Measurements from ENCODE around the gene VSIG8. TPM values are rescaled to one million over a fixed set of nuclear protein-coding genes. Genes with fewer than 3 reads are reported as not detected.

The VSIG8 gene
- total and polyA plus RNA-seq, 2 of the 8 experiments (the other 6 are each of a cell fraction or from before 2014, with no cell fraction given), result not detected

DNA sequence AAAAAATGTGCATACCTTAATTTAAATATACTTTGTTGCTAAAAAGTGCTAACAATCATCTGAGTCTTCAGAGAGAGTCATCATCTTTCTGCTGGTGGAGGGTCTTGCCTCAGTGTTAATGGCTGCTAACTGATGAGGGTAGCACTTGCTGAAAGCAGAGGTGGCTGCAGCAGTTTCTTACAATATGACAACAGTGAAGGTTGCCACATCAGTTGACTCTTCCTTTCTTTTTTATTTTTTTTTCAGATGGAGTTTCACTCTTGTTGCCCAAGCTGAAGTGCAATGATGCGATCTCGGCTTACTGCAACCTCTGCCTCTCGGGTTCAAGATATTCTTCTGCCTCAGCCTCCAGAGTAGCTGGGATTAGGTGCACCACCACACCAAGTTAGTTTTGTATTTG, 40.1 kb upstream of the VSIG8 start:
- Histone ChIP-seq H2BK15ac (ENCODE audit: low read length) (no peak overlapping the region), H3K23me2 (ENCODE audit: low read depth, low read length) (peaks cover 3% of the 10 kb centered on the region; the same call in 1 of the 2 replicates), H4K91ac (replicated peaks; ENCODE audit: insufficient read length, low read length) (no peak overlapping the region), H2BK5ac (ENCODE audit: low read depth, low read length) (no peak overlapping the region), H3K27me3 (replicated peaks in 1 of 4; ENCODE audit: control insufficient read depth in 3 of 4, extremely low read depth in 1 of 4, insufficient read depth in 3 of 4, low read length in 3 of 4) (peaks cover 1 to 9% (median 7%) of the 10 kb centered on the region in 4 experiments; a peak in 5 of 7 replicates), H3K9me3 (ENCODE audit: insufficient read depth in 2 of 2, low read depth in 1 of 2, low read length in 1 of 2) (no peaks in the 10 kb centered on the region), H3K9ac (replicated peaks in 1 of 4; ENCODE audit: extremely low read depth in 1 of 4, low read depth in 3 of 4, low read length in 3 of 4) (no peak overlapping the region), H3K36me3 (ENCODE audit: control insufficient read depth in 2 of 4, insufficient read depth in 4 of 4, low read length in 3 of 4) (no peaks in the 10 kb centered on the region), H3K4me3 (ENCODE audit: extremely low read depth in 1 of 4, insufficient read depth in 2 of 4, low read depth in 3 of 4, low read length in 4 of 4) (no peak overlapping the region), H3K18ac (ENCODE audit: extremely low read depth, low read length) (no peak overlapping the region), H3K56ac (replicated peaks; ENCODE audit: insufficient read length, low read depth, low read length) (no peak overlapping the region), H2BK120ac (replicated peaks; ENCODE audit: low read depth, low read length) (no peak overlapping the region), H4K20me1 (replicated peaks in 1 of 2; ENCODE audit: control insufficient read depth in 1 of 2, insufficient read depth in 2 of 2, low read length in 2 of 2) (no peaks in the 10 kb centered on the region), H3K27ac (ENCODE audit: low read depth, low read length) (no peak overlapping the region), H4K8ac (ENCODE audit: extremely low read depth, insufficient read depth, low read length) (no peak overlapping the region), H3K4me2 (ENCODE audit: insufficient read depth in 1 of 2, low read depth in 2 of 2, low read length in 2 of 2) (no peak overlapping the region), H2BK12ac (ENCODE audit: low read depth, low read length) (no peak overlapping the region), H3K4ac (replicated peaks; ENCODE audit: insufficient read length, low read depth, low read length) (no peak overlapping the region), H4K5ac (ENCODE audit: insufficient read length, low read depth, low read length) (no peak overlapping the region), H3K79me1 (ENCODE audit: low read depth, low read length) (no peaks in the 10 kb centered on the region), H3K14ac (ENCODE audit: insufficient read length) (no peak overlapping the region), H2AFZ (ENCODE audit: low read length) (no peak overlapping the region), H3K4me1 (replicated peaks in 1 of 4; ENCODE audit: control insufficient read depth in 3 of 4, insufficient read depth in 4 of 4, low read length in 3 of 4) (peaks cover 6 to 12% (median 7%) of the 10 kb centered on the region in 4 experiments), H3K79me2 (ENCODE audit: control insufficient read depth in 1 of 2, insufficient read depth in 2 of 2, low read length in 2 of 2) (no peaks in the 10 kb centered on the region), H3K23ac (ENCODE audit: insufficient read length) (no peak overlapping the region), H2AK5ac (ENCODE audit: low read depth, low read length) (no peak overlapping the region), H2BK20ac (ENCODE audit: low read length) (no peak overlapping the region)
- CTCF ChIA-PET (ENCODE audit: partially characterized antibody), result interaction anchor here (0.8 to 2.6 kb wide), 4 partner anchors 10 to 105 kb away, joined by 3 to 10 read pairs (median 4); no protein-coding TSS in a partner anchor
- TF ChIP-seq, protein P1, sequence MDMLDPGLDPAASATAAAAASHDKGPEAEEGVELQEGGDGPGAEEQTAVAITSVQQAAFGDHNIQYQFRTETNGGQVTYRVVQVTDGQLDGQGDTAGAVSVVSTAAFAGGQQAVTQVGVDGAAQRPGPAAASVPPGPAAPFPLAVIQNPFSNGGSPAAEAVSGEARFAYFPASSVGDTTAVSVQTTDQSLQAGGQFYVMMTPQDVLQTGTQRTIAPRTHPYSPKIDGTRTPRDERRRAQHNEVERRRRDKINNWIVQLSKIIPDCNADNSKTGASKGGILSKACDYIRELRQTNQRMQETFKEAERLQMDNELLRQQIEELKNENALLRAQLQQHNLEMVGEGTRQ (IDR thresholded peaks at IDR 0.05; ENCODE audit: low read length), result no peak
- TF ChIP-seq TAF1 (IDR thresholded peaks at IDR 0.05; ENCODE audit: low read depth, low read length), result no peak
- POLR2A ChIA-PET (ENCODE audit: partially characterized antibody), result interaction anchor here (1.2 kb wide), 2 partner anchors 20 to 22 kb away, joined by 3 to 4 read pairs; partner anchors contain the start of gene TAGLN2
- no peak for DNase-seq (ENCODE audit: low read depth in 1 of 2, low spot score in 2 of 2)
- WGBS, 2 experiments (ENCODE audit: extremely low coverage in 1 of 2, insufficient coverage in 1 of 2, insufficient read length in 1 of 2, insufficient replicate concordance in 2 of 2, low coverage in 1 of 2, low lambda C conversion rate in 2 of 2, missing lambda C conversion rate in 1 of 2), result 94% methylated on average over 3 of the region's 3 CpGs; no CpG with 5 or more reads in 1 of the 2 experiments
- FAIRE-seq, result no peak
